Psoas muscle (tissue), 8 donors: Measurements from ENCODE around the gene UTRN. TPM values are rescaled to one million over a fixed set of nuclear protein-coding genes. Genes with fewer than 3 reads are reported as not detected.
A peak's percentile ranks its signal among the peaks of the same experiment; 100 is the strongest.

Source experiments
- ATAC-seq, 4 donors: fragments of 200-7000 bp; cut with Tn5 transposase; one replicate each; pipeline ENCODE4 v1.9.1; 2020; ENCODE audit warnings: moderate library complexity in 3 of 4, mild to moderate bottlenecking in 2 of 4
- DNase-seq, 2 donors: peaks; one replicate each; pipeline ENCODE4 v3.0.0-alpha.2; 2020
- H3K27ac ChIP-seq: fragments of 200-600 bp; one replicate; pipeline ENCODE4 v1.8.0; 2022
- H3K27me3 ChIP-seq, 3 donors: fragments of 200-600 bp in 1 of 3; one replicate each; pipeline versions ENCODE4 v1.6.1 to v1.8.0; 2013 to 2022; ENCODE audit warnings: low read length in 2 of 3, mild to moderate bottlenecking in 2 of 3, moderate library complexity in 1 of 3; ENCODE audit not compliant: insufficient read depth in 3 of 3
- H3K36me3 ChIP-seq, 2 donors: fragments of 200-600 bp in 1 of 2; one replicate each; pipeline versions ENCODE4 v1.6.1 to v1.8.0; 2013 to 2022; ENCODE audit warnings: low read depth in 1 of 2, mild to moderate bottlenecking in 1 of 2, moderate library complexity in 1 of 2; ENCODE audit not compliant: insufficient read depth in 1 of 2
- H3K4me1 ChIP-seq: fragments of 200-600 bp; one replicate; pipeline ENCODE4 v1.8.0; 2022
- H3K4me3 ChIP-seq: fragments of 200-600 bp; one replicate; pipeline ENCODE4 v1.8.0; 2022; ENCODE audit warnings: mild to moderate bottlenecking
- H3K9me3 ChIP-seq: fragments of 200-600 bp; one replicate; pipeline ENCODE4 v1.8.0; 2022
- WGBS, 3 donors: extraction: QIAGEN DNeasy Blood & Tissue Kit; methylation state at CpG; one replicate each; pipeline versions ENCODE4 v1.1.6 to v1.1.7; 2013; 5-methylcytosine and 5-hydroxymethylcytosine counted together
- intact Hi-C, 2 donors: fragments of 100-400 bp; cut with DNase I; formaldehyde crosslinking; loops; one replicate each; pipeline versions ENCODE4 v1.11.0 to v1.14.2; 2022
- polyA plus RNA-seq, 3 donors: library from polyadenylated mRNA; stranded (reverse); fragments of 200-250 nt; gene quantifications; one replicate each; pipeline ENCODE4 v1.2.3, GENCODE V29; 2013
- total RNA-seq, 4 donors: library from RNA; stranded (reverse); fragmentation: NEBNext Ultra II Directional in 2 of 4; extraction: Animal tissue kit (Norgen Biotek cat#: 25700) in 2 of 4; gene quantifications; one replicate each; pipeline versions ENCODE4 v1.2.1 to v1.2.4, GENCODE V29; 2021 to 2023
- TF ChIP-seq, protein P1 (sequence below): fragments of 200-600 bp; IDR thresholded peaks from one replicate; pipeline ENCODE4 v1.8.0; 2022; ENCODE audit warnings: antibody characterized with exemption
- donor health status: healthy with polysubstance abuse.
- donor health status: DM: no; HTN: no; CAD: no; lungs with moderate emphysema.
- donor health status: Bipolar disorder and iron deficiency.
- donor health status: healthy.
- donor health status: DM: yes; HTN: yes; CAD: no.
- donor health status: DM: no; HTN: no; CAD: no.
- donor health status: DM: no; HTN: no; CAD: no.
- donor health status: DM: yes; HTN: yes; CAD: no.

The UTRN gene
- total and polyA plus RNA-seq, 7 donors = 6.0 to 64.9 (median 29.1) TPM

DNA sequence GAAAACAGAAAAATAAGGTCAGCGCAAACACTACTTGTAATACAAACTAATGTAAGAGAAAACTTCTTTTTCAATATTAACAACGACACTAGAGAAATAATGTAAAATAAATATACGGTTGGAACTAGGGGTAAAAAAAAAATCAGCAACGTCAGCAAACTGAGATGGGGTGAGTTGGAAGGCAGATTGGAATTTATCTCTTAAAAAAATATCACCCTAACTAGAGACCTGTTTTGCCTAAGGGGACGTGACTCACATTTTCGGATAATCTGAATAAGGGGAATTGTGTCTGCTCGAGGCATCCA lies 705 bp upstream of the UTRN start:
- no peaks in the 10 kb centered on the region for H3K36me3 ChIP-seq
- intact Hi-C loops = no loop called here
- TF ChIP-seq, protein P1, sequence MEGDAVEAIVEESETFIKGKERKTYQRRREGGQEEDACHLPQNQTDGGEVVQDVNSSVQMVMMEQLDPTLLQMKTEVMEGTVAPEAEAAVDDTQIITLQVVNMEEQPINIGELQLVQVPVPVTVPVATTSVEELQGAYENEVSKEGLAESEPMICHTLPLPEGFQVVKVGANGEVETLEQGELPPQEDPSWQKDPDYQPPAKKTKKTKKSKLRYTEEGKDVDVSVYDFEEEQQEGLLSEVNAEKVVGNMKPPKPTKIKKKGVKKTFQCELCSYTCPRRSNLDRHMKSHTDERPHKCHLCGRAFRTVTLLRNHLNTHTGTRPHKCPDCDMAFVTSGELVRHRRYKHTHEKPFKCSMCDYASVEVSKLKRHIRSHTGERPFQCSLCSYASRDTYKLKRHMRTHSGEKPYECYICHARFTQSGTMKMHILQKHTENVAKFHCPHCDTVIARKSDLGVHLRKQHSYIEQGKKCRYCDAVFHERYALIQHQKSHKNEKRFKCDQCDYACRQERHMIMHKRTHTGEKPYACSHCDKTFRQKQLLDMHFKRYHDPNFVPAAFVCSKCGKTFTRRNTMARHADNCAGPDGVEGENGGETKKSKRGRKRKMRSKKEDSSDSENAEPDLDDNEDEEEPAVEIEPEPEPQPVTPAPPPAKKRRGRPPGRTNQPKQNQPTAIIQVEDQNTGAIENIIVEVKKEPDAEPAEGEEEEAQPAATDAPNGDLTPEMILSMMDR = no peak
- DNase-seq = no peak
- no peaks in the 10 kb centered on the region for H3K9me3 ChIP-seq
- no peak for ATAC-seq
- peak overlapping the region; percentile 86 for H3K27ac ChIP-seq
- peak overlapping the region; percentile 93 for H3K4me3 ChIP-seq
- WGBS, 3 donors = 1 to 2% (median 1%) methylated on average over 7 of the region's 7 CpGs
- no peaks in the 10 kb centered on the region for H3K27me3 ChIP-seq
- peaks cover 8% of the 10 kb centered on the region for H3K4me1 ChIP-seq

DNA sequence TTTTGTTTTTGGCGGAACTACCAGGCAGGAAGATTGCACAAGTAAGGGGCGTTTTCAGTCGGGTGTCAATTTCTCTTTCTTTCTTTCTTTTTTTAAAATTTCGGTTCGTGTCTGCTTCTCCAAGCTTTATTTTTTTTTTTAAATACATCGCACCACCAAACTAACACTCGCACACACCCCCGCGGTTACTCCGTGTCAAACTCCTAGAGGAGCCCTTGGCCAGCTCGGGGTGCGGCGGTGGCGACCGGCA lies 338 bp downstream of the UTRN start:
- intact Hi-C loops = loop anchor here (1.0 to 5.0 kb wide), 5 partner anchors 62 to 192 kb away; partner anchors contain the start of gene SF3B5 (in 1 of the 2)
- H3K9me3 ChIP-seq = no peaks in the 10 kb centered on the region
- H3K27me3 ChIP-seq = no peaks in the 10 kb centered on the region
- H3K4me1 ChIP-seq = peaks cover 8% of the 10 kb centered on the region
- peak overlapping the region; percentile 93 for H3K4me3 ChIP-seq
- WGBS, 3 donors = 0 to 1% (median 0%) methylated on average over 15 of the region's 15 CpGs
- no peak for DNase-seq
- no peaks in the 10 kb centered on the region for H3K36me3 ChIP-seq
- peak in 2 of 4 donors; percentile 36 to 54 for ATAC-seq
- TF ChIP-seq, protein P1 = no peak
- peak overlapping the region; percentile 86 for H3K27ac ChIP-seq

DNA sequence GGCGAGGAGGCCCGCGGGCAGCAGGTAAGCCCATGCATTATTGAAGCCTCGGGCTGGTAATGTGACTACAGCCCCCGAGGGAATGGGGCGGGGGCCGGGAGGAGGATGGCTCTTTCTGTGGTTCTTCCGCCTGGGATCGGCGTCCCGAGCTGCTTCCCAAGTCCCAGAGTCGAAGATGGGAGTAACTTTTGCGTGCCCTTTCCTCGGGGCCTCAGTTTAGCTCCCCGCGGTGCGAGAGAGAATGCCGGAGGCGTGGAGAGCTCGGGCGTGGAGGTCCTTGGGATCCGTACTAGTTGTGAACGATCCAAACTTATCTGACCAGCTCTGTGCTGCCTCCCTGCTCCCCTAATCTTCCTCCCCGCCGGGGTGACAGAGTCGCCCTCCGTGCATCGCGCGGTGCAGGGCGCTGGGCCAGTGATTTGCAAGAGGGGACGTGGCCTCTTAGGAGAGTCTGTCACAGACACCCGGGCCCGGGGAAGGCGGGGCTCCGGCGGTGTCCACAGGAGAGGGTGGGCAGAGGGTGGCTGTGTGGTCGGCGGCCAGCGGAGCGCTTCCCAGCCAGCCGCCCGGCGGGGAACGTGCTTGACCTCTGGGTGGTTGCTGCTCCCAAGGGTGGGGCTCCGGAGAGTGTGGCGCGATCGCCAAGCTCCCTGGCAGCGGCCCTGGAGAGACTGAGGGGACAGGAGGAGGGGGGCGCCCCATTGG lies 815 bp downstream of the UTRN start:
- H3K36me3 ChIP-seq = no peaks in the 10 kb centered on the region
- H3K4me1 ChIP-seq = peaks cover 8% of the 10 kb centered on the region
- H3K9me3 ChIP-seq = no peaks in the 10 kb centered on the region
- peak overlapping the region; percentile 93 for H3K4me3 ChIP-seq
- DNase-seq (peak; percentile 84 to 87), ATAC-seq (peak; percentile 75 to 79 (median 76))
- WGBS, 3 donors = 0 to 1% (median 0%) methylated on average over 44 to 51 of the region's 51 CpGs
- no peaks in the 10 kb centered on the region for H3K27me3 ChIP-seq
- TF ChIP-seq, protein P1 = no peak
- intact Hi-C loops = loop anchor here (1.0 to 5.0 kb wide), 7 partner anchors 20 to 191 kb away; partner anchors contain the start of gene SF3B5 (in 1 of the 2)
- peak overlapping the region; percentile 86 for H3K27ac ChIP-seq

DNA sequence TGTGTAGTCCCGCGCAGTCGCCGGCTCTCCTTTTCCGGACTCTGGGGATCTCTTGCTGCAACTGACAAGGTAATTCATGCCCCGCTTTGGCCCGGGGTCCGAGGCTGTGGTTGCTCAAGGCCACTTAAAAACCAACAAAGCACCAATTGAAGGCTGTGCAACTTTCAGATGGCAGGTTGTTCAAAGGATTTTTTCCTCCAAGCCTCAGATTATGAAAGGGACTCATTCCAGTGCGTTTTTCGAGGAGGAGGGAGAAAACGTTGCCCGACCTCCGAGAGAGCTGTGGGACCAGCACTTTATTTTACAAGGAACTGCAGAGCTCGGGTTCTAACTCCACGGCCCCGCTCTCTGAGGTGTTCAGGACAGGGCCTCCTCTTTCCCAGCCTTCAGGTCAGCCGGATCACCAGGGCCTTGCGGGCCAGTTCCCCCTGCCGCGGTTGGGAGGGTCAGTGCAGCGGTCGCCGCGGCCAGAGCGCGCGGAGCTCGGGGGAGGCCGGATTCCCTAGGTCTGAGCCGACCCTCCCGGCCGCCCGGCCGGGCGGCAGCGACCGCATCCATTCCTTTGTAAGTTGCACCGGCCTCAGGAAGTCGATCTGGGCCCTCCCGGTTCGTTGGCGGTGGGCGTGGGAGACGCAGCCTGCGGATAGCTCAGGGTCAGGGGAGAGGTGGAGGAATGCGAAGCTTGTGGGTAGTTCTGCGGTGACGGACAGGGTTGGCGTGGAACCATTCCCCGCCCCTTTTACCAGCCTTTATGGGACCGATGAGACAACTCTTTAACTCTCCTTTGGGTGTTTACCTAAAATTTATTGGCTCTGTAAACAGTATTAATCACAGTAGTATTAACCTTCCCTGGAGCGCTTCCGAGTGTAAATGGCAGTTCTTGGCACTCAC lies 1.6 kb downstream of the UTRN start:
- Histone ChIP-seq H3K4me1 (peaks cover 8% of the 10 kb centered on the region), H3K36me3 (peaks cover 0 to 2% of the 10 kb centered on the region in 2 donors), H3K27ac (peak overlapping the region; percentile 86), H3K27me3 (no peaks in the 10 kb centered on the region), H3K4me3 (peak overlapping the region; percentile 93), H3K9me3 (no peaks in the 10 kb centered on the region)
- WGBS, 3 donors = 0 to 1% (median 0%) methylated on average over 52 to 53 of the region's 53 CpGs
- DNase-seq (peak; percentile 74 to 80), ATAC-seq (peak; percentile 26 to 38 (median 34))
- TF ChIP-seq, protein P1 = no peak
- intact Hi-C loops = loop anchor here (1.0 to 5.0 kb wide), 6 partner anchors 20 to 191 kb away; partner anchors contain the start of gene SF3B5 (in 1 of the 2)
